ENCODE results near the gene FBXO15. TPM values are rescaled to one million over a fixed set of nuclear protein-coding genes. Genes with fewer than 3 reads are reported as not detected.

Gene FBXO15
- total RNA-seq, 4 donors from 2014 or later, result not detected

GRCh38 chr18:74068296-74068695 lies 79.3 kb downstream of the FBXO15 start:
- H3K4me3 ChIP-seq, result no peak overlapping the region
- no peak for DNase-seq
- intact Hi-C loops (cut with DNase I; ENCODE audit: low total_unique reads), result no loop called here

GRCh38 chr18:74066018-74066417 lies 81.6 kb downstream of the FBXO15 start:
- no peaks in the 10 kb centered on the region for H3K9me3 ChIP-seq
- no peaks in the 10 kb centered on the region for H3K4me1 ChIP-seq
- no peaks in the 10 kb centered on the region for H3K36me3 ChIP-seq
- in situ Hi-C loops (cut with MboI; ENCODE audit: low sequenced_read_pairs in 4 of 4), result no loop called here
- no peak for TF ChIP-seq POLR2A (IDR thresholded peaks at IDR 0.05)
- TF ChIP-seq CTCF (IDR thresholded peaks at IDR 0.05 in 4 of 5, conservative IDR thresholded peaks at IDR 0.05 in 1 of 5), result no peak
- intact Hi-C loops (cut with DNase I; ENCODE audit: low total_unique reads), result no loop called here
- H3K4me3 ChIP-seq, result no peak overlapping the region
- H3K27ac ChIP-seq, result no peak overlapping the region
- no peak for DNase-seq
- no peaks in the 10 kb centered on the region for H3K27me3 ChIP-seq
- no peak for ATAC-seq

More at GRCh38 chr18:74068296-74068695, 79.3 kb downstream of the FBXO15 start:
- Histone ChIP-seq H3K27ac (no peak overlapping the region), H3K27me3 (no peaks in the 10 kb centered on the region), H3K36me3 (no peaks in the 10 kb centered on the region), H3K4me1 (no peaks in the 10 kb centered on the region), H3K9me3 (no peaks in the 10 kb centered on the region)
- no peak for ATAC-seq
- TF ChIP-seq POLR2A (IDR thresholded peaks at IDR 0.05), result no peak
- TF ChIP-seq CTCF (IDR thresholded peaks at IDR 0.05 in 4 of 5, conservative IDR thresholded peaks at IDR 0.05 in 1 of 5), result no peak
- in situ Hi-C loops (cut with MboI; ENCODE audit: low sequenced_read_pairs in 4 of 4), result no loop called here

DNA sequence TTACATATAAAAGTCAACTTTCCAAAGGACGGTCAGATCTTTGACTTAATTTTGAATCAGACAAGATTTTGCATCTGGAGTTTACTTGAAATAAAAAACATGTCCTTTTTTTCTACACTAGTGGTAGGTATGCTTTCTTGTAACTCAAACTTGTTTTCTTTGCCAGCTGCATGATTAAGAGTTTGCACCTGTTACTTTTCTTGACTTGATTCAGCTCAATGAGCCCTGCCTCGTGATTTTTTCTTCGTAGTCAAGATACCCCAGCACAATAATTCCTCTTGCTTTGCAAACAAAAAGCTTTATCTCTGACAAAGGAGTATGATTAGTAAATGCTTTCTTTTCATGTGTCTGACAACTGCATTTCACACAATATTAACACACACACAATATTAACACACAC lies 82.3 kb downstream of the FBXO15 start:
- no peak for ATAC-seq
- intact Hi-C loops (cut with DNase I; ENCODE audit: low total_unique reads) (no loop called here), in situ Hi-C loops (cut with MboI; ENCODE audit: low sequenced_read_pairs in 4 of 4) (no loop called here)

GRCh38 chr18:74064510-74064909 lies 83.1 kb downstream of the FBXO15 start:
- no peaks in the 10 kb centered on the region for H3K4me1 ChIP-seq
- H3K9me3 ChIP-seq, result no peaks in the 10 kb centered on the region
- no peaks in the 10 kb centered on the region for H3K27me3 ChIP-seq
- H3K4me3 ChIP-seq, result no peak overlapping the region
- no peak for DNase-seq
- intact Hi-C loops (cut with DNase I; ENCODE audit: low total_unique reads) (no loop called here), in situ Hi-C loops (cut with MboI; ENCODE audit: low sequenced_read_pairs in 4 of 4) (no loop called here)
- TF ChIP-seq CTCF (IDR thresholded peaks at IDR 0.05 in 4 of 5, conservative IDR thresholded peaks at IDR 0.05 in 1 of 5), result no peak
- TF ChIP-seq POLR2A (IDR thresholded peaks at IDR 0.05), result no peak
- no peak overlapping the region for H3K27ac ChIP-seq
- H3K36me3 ChIP-seq, result no peaks in the 10 kb centered on the region
- no peak for ATAC-seq

More for the DNA sequence above, 82.3 kb downstream of the FBXO15 start:
- TF ChIP-seq POLR2A (IDR thresholded peaks at IDR 0.05), result no peak
- TF ChIP-seq CTCF (IDR thresholded peaks at IDR 0.05 in 4 of 5, conservative IDR thresholded peaks at IDR 0.05 in 1 of 5), result no peak
- H3K4me1 ChIP-seq, result no peaks in the 10 kb centered on the region
- no peak overlapping the region for H3K4me3 ChIP-seq
- DNase-seq, result no peak
- H3K27me3 ChIP-seq, result no peaks in the 10 kb centered on the region
- no peaks in the 10 kb centered on the region for H3K36me3 ChIP-seq
- no peak overlapping the region for H3K27ac ChIP-seq
- no peaks in the 10 kb centered on the region for H3K9me3 ChIP-seq

DNA sequence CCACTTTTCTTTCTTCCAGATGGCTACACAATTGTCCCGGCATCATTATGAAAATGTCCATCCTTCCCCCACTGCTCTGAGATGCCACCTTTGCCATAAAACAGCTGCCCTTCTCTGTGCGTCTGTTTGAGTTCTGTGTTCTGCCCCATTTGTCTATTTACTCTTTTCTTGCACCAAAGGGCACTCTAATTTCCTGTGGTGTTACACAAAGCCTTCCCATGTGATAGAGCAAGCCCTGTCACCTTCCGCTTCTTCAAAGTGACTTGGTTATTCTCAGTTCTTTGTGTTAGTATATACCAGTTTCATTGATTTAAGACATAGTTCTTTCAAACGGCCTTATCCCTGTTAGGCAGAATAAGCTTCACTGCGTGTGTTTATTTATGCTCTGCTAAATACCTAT lies 84.1 kb downstream of the FBXO15 start:
- in situ Hi-C loops (cut with MboI; ENCODE audit: low sequenced_read_pairs in 4 of 4) (no loop called here), intact Hi-C loops (cut with DNase I; ENCODE audit: low total_unique reads) (no loop called here)
- H3K4me3 ChIP-seq, result no peak overlapping the region
- no peak overlapping the region for H3K27ac ChIP-seq
- no peak for ATAC-seq
- H3K27me3 ChIP-seq, result no peaks in the 10 kb centered on the region
- TF ChIP-seq POLR2A (IDR thresholded peaks at IDR 0.05) (no peak), CTCF (IDR thresholded peaks at IDR 0.05 in 4 of 5, conservative IDR thresholded peaks at IDR 0.05 in 1 of 5) (no peak)
- H3K9me3 ChIP-seq, result no peaks in the 10 kb centered on the region
- H3K36me3 ChIP-seq, result no peaks in the 10 kb centered on the region
- H3K4me1 ChIP-seq, result no peaks in the 10 kb centered on the region
- DNase-seq, result no peak
